K562 (cell line): ENCODE results near the gene CAMSAP2. TPM values are rescaled to one million over a fixed set of nuclear protein-coding genes. Genes with fewer than 3 reads are reported as not detected.

ENCODE experiments used
- FIP1L1 ChIP-seq: fragments of 200-400 bp; formaldehyde crosslinking; IDR thresholded peaks from 2 replicates; pipeline ENCODE4 v1.6.1; 2018; ENCODE audit warnings: mild to moderate bottlenecking, low read depth, low read length; ENCODE audit not compliant: poor library complexity, severe bottlenecking
- SMARCA5 ChIP-seq: fragments of 450-650 bp; IDR thresholded peaks from 2 replicates; pipeline ENCODE4 v1.6.1; 2016
- XRCC3 ChIP-seq: fragments of 450-650 bp; IDR thresholded peaks from 2 replicates; pipeline ENCODE4 v1.6.1; 2017; ENCODE audit warnings: mild to moderate bottlenecking, moderate library complexity
- ZNF318 ChIP-seq, 2 experiments: fragments of 450-650 bp; IDR thresholded peaks; 2 replicates each; pipeline ENCODE4 v1.6.1; 2016; ENCODE audit warnings: mild to moderate bottlenecking in 2 of 2, borderline replicate concordance in 1 of 2, low read depth in 1 of 2, moderate library complexity in 1 of 2
- ZNF584 ChIP-seq: fragments of 200-800 bp; sonication (Bioruptor generic); IDR thresholded peaks from 2 replicates; pipeline ENCODE4 v1.6.1; 2016; ENCODE audit warnings: low read depth, mild to moderate bottlenecking, missing genetic modification characterization, missing compliant biosample characterization
- polyA plus RNA-seq, 8 experiments: library from polyadenylated mRNA; depleted of rRNA in 4 of 8; stranded (reverse) in 5 of 8; unstranded in 3 of 8; fragments of >200 nt; fragmentation: Nextera tagmentation in 2 of 8; fragmentation: Illumina TruSeq in 1 of 8; extraction: Ambion mirVana in 2 of 8; extraction: Trizol in 1 of 8; gene quantifications; 2 replicates each; pipeline versions ENCODE4 v1.2.1 to v1.2.3, GENCODE V29; 2011 to 2014; ENCODE audit warnings: inconsistent platforms in 1 of 8, missing spikeins in 1 of 8
- total RNA-seq, 7 experiments: library from RNA; depleted of rRNA in 6 of 7; stranded (reverse); fragments of >200 nt in 6 of 7; fragmentation: Illumina TruSeq in 2 of 7; extraction: Trizol in 2 of 7; gene quantifications; 2 replicates each; pipeline versions ENCODE4 v1.2.1 to v1.2.3, GENCODE V29; 2011 to 2021; ENCODE audit warnings: low replicate concordance in 1 of 7

Gene CAMSAP2
- total and polyA plus RNA-seq, 9 of the 15 experiments (the other 6 are each of a cell fraction or from before 2014, with no cell fraction given) = 1.4 to 7.5 (median 2.7) TPM

GRCh38 chr1:200755456-200755855 is 16.8 kb downstream of the CAMSAP2 start (continued):
- TF ChIP-seq ZNF584 (CRISPR knock-in tag) (no peak), FIP1L1 (no peak), SMARCA5 (no peak), ZNF318 (IDR thresholded peaks at IDR 0.05; ENCODE audit: borderline replicate concordance in 1 of 2, low read depth in 1 of 2) (no peak), XRCC3 (no peak)
